Measurements from ENCODE around the gene SEMA3D. TPM values are rescaled to one million over a fixed set of nuclear protein-coding genes. Genes with fewer than 3 reads are reported as not detected.

The SEMA3D gene
- total RNA-seq, 1 donor from 2014 or later: 4.5 TPM

DNA sequence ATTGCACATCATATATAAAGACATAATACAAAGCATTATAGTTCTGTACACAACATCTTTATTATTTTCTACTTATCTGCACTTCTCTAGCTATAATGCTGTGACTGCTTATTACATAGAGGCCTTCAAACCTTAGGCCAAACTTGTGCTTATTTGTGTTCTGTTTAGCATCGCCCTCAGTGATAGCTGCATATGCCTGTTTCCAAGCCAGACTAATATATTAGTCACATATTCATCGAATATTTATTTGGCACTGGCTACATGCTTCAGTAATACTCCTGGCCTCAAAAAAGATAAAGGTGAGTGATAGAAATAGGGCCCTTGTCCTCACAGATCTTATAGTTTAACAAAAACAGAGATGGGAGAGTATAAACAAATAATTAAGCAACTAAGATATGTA, 30.2 kb upstream of the SEMA3D start:
- Histone ChIP-seq H3K9me3 (no peaks in the 10 kb centered on the region), H3K4me1 (no peaks in the 10 kb centered on the region), H3K36me3 (no peaks in the 10 kb centered on the region), H3K4me3 (no peak overlapping the region), H3K27me3 (no peaks in the 10 kb centered on the region), H3K27ac (no peak overlapping the region)
- DNase-seq (ENCODE audit: low spot score in 2 of 2): no peak
- TF ChIP-seq, protein P1, sequence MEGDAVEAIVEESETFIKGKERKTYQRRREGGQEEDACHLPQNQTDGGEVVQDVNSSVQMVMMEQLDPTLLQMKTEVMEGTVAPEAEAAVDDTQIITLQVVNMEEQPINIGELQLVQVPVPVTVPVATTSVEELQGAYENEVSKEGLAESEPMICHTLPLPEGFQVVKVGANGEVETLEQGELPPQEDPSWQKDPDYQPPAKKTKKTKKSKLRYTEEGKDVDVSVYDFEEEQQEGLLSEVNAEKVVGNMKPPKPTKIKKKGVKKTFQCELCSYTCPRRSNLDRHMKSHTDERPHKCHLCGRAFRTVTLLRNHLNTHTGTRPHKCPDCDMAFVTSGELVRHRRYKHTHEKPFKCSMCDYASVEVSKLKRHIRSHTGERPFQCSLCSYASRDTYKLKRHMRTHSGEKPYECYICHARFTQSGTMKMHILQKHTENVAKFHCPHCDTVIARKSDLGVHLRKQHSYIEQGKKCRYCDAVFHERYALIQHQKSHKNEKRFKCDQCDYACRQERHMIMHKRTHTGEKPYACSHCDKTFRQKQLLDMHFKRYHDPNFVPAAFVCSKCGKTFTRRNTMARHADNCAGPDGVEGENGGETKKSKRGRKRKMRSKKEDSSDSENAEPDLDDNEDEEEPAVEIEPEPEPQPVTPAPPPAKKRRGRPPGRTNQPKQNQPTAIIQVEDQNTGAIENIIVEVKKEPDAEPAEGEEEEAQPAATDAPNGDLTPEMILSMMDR (IDR thresholded peaks at IDR 0.05): no peak
- intact Hi-C loops (cut with DNase I): no loop called here

DNA sequence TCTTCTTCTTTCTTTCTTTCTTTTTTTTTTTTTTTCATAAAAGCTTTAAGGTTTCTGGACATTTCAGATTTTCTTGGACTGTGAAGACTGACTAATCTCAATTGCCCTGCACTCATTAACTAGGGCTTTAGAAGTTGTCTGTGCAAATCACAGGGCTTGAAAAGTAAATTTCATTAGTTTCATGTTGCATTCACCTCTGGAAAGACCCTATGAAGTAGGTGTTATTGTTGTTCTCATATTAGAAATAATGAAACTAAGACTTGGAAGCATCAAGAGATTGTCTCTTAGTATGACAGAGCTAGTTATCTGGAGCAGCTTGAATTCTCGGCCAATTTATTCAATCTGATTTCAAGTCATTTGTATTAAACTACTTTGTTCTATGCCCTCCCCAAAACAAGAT, 28.2 kb upstream of the SEMA3D start:
- no peaks in the 10 kb centered on the region for H3K9me3 ChIP-seq
- H3K4me3 ChIP-seq: no peak overlapping the region
- TF ChIP-seq, protein P1 (IDR thresholded peaks at IDR 0.05): no peak
- H3K27ac ChIP-seq: no peak overlapping the region
- H3K4me1 ChIP-seq: no peaks in the 10 kb centered on the region
- intact Hi-C loops (cut with DNase I): no loop called here
- H3K36me3 ChIP-seq: no peaks in the 10 kb centered on the region
- no peaks in the 10 kb centered on the region for H3K27me3 ChIP-seq
- no peak for DNase-seq (ENCODE audit: low spot score in 2 of 2)

DNA sequence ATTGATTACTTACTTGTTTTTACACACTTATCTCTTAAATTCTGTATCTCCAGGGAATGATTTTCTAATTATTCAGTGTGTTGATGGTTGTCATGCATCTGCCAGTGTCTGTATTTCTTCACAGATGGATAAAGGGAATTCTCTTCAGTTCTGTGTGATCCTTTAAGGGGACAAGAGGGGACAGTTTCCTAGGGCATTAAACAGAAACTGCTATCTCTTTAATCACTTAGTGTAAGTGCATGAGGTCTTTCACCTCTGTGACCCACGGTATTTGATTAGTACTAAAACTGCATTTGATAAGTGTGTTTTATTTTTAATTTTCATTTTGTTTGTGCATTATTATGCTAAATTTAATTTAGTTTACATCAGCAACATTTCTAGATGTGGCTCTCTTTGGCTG, 26.6 kb upstream of the SEMA3D start:
- H3K9me3 ChIP-seq: no peaks in the 10 kb centered on the region
- H3K36me3 ChIP-seq: no peaks in the 10 kb centered on the region
- H3K27me3 ChIP-seq: no peaks in the 10 kb centered on the region
- DNase-seq (ENCODE audit: low spot score in 2 of 2): no peak
- intact Hi-C loops (cut with DNase I): no loop called here
- H3K4me1 ChIP-seq: no peaks in the 10 kb centered on the region
- H3K4me3 ChIP-seq: no peak overlapping the region
- TF ChIP-seq, protein P1 (IDR thresholded peaks at IDR 0.05): no peak
- no peak overlapping the region for H3K27ac ChIP-seq

- Histone ChIP-seq H3K27me3 (no peaks in the 10 kb centered on the region), H3K9me3 (no peaks in the 10 kb centered on the region), H3K4me1 (no peaks in the 10 kb centered on the region), H3K36me3 (no peaks in the 10 kb centered on the region), H3K27ac (no peak overlapping the region), H3K4me3 (no peak overlapping the region)
- no peak for DNase-seq (ENCODE audit: low spot score in 2 of 2)
- TF ChIP-seq, protein P1 (IDR thresholded peaks at IDR 0.05): no peak
- intact Hi-C loops (cut with DNase I): no loop called here
These were observed 18.9 kb upstream of the SEMA3D start for GRCh38 chr7:85205754-85206153.

DNA sequence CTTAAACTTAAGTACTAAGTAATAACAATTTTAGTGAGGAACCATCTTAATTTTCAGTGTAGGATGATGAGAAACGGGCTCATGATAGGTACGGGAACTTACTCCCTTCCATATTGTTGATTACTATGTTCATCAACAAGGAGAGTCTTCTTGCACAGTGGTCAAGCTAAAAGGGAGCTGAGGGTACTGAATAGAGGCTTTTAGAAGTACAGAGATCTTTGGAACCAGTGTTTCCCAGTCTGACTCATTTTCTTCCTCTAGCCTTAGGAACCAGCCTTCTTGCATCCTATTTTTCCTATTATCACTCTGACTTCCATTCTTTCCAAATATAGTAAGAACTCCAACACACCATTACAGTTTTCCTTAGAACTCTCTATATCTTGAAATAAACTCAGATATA, 17.6 kb upstream of the SEMA3D start:
- Histone ChIP-seq H3K9me3 (no peaks in the 10 kb centered on the region), H3K36me3 (no peaks in the 10 kb centered on the region), H3K27me3 (no peaks in the 10 kb centered on the region), H3K27ac (no peak overlapping the region), H3K4me3 (no peak overlapping the region), H3K4me1 (no peaks in the 10 kb centered on the region)
- no peak for DNase-seq (ENCODE audit: low spot score in 2 of 2)
- intact Hi-C loops (cut with DNase I): no loop called here
- TF ChIP-seq, protein P1 (IDR thresholded peaks at IDR 0.05): no peak

GRCh38 chr7:85204061-85204460, 17.2 kb upstream of the SEMA3D start:
- no peak overlapping the region for H3K27ac ChIP-seq
- TF ChIP-seq, protein P1 (IDR thresholded peaks at IDR 0.05): no peak
- no peaks in the 10 kb centered on the region for H3K9me3 ChIP-seq
- H3K4me3 ChIP-seq: no peak overlapping the region
- intact Hi-C loops (cut with DNase I): no loop called here
- no peaks in the 10 kb centered on the region for H3K27me3 ChIP-seq
- DNase-seq (ENCODE audit: low spot score in 2 of 2): no peak
- H3K36me3 ChIP-seq: no peaks in the 10 kb centered on the region
- H3K4me1 ChIP-seq: no peaks in the 10 kb centered on the region
